Measurements from ENCODE around the gene RNF152.

Gene RNF152

DNA sequence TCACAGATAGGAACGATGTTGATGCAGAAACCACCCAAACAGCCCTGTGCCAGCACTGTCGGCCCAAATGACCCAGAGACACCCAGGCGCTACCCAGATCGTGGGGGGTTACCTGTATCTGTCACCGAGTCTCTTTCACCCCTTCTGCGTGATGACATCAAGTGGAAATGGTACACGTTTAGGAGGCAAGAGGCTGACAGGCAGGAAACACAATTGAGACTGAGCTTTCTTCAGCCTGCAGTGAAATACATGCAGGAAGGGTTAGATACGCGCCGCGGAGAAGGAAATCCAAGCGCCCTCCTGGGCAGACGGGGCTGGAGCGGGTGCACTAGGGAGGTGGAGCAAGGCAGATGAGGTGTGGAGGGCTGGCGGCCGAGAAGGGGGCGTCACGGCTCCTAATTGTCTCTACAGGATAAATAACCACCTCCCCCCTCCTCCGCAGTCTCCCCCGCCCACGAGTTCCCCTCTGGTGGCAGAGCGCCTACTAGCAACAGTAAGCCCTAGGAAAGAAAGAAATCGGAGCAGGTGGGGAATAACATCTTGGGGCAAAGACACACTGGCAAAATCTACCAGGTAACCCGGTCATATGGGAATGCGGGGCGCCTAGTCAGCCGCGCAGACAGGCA, at the start of gene RNF152:
RNF152 (minus strand) TSS at position 325 of the 626 bp plus-strand sequence. CDS start 76,544 bp downstream, outside the sequence.
- DNase-seq, result peak; percentile 82

GRCh38 chr18:61941948-61942471, 49.2 kb upstream of the RNF152 start:
- no peak for DNase-seq

GRCh38 chr18:61939046-61939674, 46.4 kb upstream of the RNF152 start:
- DNase-seq, result no peak

DNA sequence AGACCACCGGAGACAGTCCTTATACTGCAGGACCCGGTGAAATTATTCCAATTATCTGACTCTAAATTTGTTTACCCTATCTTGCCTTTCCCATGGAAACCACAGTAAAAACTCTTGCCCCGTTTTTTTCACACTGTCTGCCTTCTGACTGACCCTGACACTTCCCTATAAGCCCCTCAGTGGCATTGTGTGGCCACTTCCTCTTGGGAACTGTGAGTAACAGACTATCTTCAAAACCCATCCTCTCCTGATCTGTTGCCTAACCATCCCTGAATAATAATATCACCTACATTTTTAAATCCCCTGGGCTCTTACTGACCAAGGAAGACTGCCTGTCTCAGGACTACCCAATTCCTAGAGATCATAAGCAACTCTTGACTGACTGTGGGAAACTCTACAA, 42.6 kb upstream of the RNF152 start:
- DNase-seq, result no peak

DNA sequence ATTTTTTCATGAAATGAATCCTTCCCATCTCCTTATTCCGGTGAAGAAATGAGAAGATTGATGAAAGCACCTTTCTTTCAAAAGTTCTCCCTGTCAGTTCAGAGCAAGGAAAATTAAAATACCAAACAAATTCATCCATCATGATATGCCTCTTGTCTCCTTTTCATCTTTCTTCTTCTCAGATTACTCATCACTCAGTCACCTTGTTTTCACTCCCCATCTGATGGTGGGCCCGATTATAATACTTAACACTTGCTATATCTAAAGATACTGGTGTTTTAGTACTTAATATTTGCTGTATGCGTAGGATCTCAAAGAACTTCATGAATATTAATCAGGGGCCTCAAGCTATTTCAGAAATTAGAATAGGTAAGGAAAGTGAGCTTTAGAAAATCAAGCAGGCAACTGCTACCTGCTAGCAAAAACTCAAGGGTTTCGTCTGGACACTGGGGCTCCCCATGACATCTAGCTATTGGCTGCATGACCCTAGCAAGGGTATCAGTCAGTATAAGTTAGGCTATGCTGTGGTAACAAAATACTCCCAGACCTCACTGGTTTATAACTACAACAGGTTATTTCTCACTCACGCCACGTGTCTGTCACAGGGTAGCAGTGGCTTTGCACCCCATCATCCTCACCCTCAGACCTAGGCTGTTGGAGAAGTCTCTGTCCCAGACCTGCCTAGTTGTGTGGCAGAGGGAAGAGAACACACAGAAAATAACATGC, 39.0 kb upstream of the RNF152 start:
- DNase-seq, result no peak

GRCh38 chr18:61929881-61930640, 37.3 kb upstream of the RNF152 start:
- DNase-seq, result no peak

DNA sequence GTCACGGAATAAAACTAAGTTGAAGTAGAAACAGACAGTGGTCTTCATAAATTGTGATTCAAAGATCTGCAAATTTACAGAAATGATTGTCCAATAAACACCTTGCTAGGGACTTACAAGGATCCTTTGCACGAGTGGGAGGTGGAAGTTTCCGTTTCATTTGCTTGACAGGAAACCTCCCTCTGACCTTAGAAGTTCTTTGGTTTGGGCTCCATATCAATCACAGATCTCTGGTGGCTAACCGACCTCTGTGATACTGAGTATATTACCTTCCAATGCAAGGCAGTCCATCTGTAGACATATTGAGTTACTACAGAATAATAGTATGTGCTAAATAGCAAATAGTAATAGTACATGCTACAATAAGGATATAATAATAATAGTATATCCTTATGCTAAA, 33.7 kb upstream of the RNF152 start:
- no peak for DNase-seq

- DNase-seq, result no peak
Measured at GRCh38 chr18:61924550-61924949, 31.7 kb upstream of the RNF152 start.

DNA sequence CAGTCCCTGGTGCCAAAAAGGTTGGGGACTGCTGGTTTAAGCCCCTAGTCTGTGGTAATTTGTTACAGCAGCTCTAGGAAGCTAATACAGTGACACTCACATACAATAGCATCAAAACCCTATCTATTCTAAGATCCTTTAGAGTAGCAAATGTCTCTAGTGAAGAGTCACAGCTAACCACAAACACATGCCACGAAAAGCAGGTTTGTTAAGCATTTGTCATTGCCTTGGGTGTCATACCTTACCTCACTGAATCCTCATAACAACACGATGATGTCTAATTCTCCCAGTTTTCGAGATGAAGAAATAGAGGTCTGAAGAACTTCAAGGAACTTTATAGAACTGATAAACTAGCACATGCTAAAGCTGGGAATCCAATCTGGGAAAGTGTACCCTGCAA, 29.6 kb upstream of the RNF152 start:
- DNase-seq, result no peak

- no peak for DNase-seq
Measured at GRCh38 chr18:61921621-61922235, 28.9 kb upstream of the RNF152 start.

DNA sequence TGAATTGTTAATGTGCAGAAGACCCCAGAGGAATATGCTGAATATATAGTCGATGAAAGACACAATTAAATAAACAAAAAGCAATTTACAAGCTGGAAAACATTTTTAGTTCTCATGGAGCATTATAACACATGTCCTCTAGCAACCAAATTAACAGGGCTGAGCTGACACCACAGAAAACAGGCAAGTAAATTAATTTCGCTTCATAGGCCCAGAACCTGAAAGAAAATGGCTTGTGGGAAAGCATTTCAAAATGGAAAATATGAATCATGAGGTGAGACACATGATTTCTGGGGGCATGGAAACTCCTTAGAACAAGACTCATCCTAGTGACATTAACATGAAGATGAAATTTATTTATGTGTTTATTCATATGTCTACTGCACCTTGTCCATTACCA, 25.0 kb upstream of the RNF152 start:
- DNase-seq, result no peak

DNA sequence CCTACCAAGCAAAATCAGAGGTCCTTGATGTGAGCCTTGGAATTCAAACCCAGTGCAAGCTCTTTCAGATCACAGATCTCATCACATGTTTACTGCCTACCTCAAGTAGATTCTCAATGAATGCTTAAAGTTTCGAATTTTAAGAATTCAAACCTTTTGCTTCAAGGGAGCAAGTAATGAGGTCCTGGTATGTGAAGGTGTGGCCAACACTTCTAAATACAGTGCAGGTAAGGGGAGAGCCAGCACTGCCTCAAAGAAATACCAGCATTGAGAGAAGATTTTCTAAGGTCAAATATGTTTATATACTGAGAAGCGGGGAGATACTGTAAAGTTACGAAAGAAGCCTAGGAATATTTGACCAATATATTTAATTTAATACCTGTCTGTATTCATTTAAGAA, 19.7 kb upstream of the RNF152 start:
- no peak for DNase-seq

- DNase-seq, result no peak
Measured at GRCh38 chr18:61910101-61910500, 17.3 kb upstream of the RNF152 start.

DNA sequence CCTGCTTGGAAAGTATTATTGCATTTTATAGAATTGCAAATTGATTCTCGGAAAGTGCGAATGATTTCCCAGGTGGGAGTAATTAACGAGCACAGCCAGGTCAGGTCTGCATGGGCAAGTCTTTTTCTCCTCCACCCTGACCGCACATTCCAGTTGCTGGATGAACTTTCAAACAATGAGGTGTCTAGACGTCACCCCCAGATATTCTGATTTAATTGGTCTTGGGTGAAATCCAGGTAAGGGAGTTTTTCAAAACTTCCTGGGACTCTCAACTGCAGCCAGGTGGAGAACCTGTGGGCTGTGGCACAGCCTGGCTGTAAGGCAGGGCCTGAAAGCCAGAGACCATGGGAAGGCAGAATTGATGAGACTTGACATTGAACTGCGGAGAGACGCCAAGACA, 15.9 kb upstream of the RNF152 start:
- DNase-seq, result no peak

DNA sequence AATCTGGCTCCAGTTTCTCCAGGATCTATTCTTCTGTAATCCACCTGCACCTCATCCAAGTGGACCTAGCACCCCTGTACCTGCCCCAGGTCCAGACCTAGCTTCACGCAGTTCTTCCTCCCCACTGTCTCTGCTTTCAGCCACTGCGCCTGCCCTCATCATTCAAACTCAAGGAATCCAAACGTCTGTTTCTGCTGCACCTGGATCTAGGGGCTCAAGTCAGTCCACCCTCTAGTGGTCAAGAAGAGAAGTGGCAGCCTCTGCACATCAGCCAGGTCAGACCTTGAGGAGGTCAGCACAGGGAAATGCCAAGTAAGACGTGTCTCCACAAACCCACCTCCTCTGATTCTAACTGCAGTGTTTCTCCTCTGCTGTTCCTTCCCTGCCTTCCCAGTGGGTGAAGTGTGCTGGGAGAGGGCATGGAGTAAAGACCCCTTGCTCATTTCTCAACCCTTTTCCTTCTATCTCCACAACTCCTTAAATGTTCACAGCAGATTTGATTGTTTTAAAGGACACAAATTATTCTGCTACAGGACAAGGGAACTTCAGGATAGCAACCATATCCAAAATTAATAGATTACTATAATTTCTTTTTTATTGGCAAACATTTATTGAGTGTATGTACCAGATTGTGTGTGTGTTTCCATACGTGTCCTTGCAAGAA, 8.6 kb upstream of the RNF152 start:
- DNase-seq, result peak; percentile 89

GRCh38 chr18:61900504-61901281, 7.9 kb upstream of the RNF152 start:
- DNase-seq, result no peak

DNA sequence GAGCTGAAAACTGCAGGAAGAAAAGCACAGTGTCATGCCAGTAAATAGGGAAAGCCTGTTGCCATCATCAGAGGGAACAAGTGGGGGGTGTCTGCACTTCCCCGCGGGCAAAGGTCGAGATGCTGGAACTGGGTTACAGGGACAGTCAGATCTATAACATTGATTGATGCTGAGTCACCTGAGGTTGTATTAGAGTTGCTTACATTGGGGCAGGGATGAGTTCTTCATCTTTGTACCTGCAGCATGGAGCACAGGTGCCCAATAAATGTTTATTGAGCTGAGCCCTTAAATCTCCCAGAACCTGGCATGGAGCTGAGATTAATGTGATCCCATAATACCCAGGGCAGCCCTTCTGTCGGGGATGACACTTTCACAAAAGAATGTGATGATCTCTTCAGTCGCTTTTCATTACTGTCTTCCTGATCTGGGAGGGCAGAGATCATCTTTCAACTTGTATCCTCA, 5.9 kb upstream of the RNF152 start:
- no peak for DNase-seq

DNA sequence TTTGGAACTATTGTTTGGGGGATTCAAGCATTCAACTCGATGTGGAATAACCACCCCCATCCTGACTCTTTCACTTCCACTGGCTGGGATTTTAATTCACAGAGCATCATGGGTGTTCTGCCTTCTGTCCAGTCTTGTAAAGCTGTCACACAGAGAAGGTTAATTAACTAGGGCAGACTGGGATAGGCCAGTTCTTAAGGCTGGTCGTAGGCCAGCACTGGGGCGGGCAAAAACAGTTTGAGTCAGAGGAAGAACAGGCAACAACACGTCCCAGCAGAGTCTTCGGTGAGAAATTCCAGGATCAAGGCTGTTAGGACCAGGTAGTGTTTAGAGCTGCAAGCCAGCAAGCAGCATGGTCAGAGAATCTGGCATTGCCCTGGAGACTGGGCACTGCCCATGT, 4.0 kb upstream of the RNF152 start:
- peak; percentile 96 for DNase-seq

GRCh38 chr18:61896118-61896517, 3.3 kb upstream of the RNF152 start:
- DNase-seq, result no peak

DNA sequence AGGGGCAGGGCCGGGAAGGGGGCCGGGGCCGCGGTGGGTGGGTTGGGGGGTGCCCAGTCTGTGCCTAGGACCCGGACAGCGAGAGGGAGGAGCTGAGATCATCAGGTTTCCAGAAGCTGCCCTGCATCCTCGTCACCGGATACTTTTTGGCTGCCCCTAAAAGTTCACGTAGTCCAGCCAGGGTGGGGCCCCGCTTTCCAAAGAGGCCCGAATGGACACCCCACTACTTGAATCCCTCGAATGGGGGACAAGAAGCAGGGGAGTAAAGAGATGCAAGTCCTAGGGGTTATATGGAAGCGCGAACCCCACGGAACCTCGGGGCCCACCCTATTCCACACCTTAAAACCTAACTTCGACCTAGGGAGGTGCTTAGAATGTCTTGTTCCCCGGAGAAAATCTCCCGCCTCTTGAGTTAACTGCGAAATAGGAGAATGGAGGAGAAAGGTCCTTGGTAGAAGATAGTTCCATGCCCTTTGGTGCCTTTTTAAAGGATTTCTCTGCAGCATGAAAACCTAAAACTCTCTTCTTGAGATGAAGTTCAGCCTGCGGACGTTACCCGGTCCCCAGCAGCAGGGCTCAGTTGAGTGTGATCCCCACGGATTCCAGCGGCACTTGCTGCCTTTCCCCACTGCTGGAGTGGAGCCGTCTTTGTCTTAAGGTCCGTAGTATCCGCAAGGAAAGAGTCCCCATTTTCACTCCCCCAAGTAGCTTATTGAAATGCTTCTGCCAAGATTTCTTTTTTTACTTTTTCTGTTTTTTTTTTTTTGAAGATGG, 2.1 kb upstream of the RNF152 start:
- DNase-seq, result no peak

Measured in islet precursor cell (in vitro differentiated cells).